Adipocyte (in vitro differentiated cells): ENCODE data around the gene NQO1.

ENCODE experiments used
- DNase-seq: peaks from one replicate; pipeline ENCODE4 v3.0.0-alpha.2; 2015; ENCODE audit warnings: low read depth
- H3K27me3 ChIP-seq: replicated peaks from 2 replicates; pipeline ENCODE4 v1.7.0; 2013; ENCODE audit warnings: mild to moderate bottlenecking, low read length, moderate library complexity; ENCODE audit not compliant: control insufficient read depth, insufficient read depth
- H3K36me3 ChIP-seq: 2 replicates; pipeline ENCODE4 v1.7.0; 2013; ENCODE audit warnings: low read length, mild to moderate bottlenecking, moderate library complexity; ENCODE audit not compliant: control insufficient read depth, insufficient read depth, severe bottlenecking
- H3K4me1 ChIP-seq: 2 replicates; pipeline ENCODE4 v1.7.0; 2013; ENCODE audit warnings: mild to moderate bottlenecking, low read length, moderate library complexity; ENCODE audit not compliant: control insufficient read depth, insufficient read depth
- H3K4me3 ChIP-seq: 2 replicates; pipeline ENCODE4 v1.7.0; 2013; ENCODE audit warnings: mild to moderate bottlenecking, low read length, moderate library complexity
- H3K9ac ChIP-seq: 2 replicates; pipeline ENCODE4 v1.7.0; 2013; ENCODE audit warnings: mild to moderate bottlenecking, low read length, moderate library complexity
- H3K9me3 ChIP-seq: 2 replicates; pipeline ENCODE4 v1.7.0; 2013; ENCODE audit warnings: mild to moderate bottlenecking, low read length, moderate library complexity; ENCODE audit not compliant: control insufficient read depth

NQO1 gene

DNA sequence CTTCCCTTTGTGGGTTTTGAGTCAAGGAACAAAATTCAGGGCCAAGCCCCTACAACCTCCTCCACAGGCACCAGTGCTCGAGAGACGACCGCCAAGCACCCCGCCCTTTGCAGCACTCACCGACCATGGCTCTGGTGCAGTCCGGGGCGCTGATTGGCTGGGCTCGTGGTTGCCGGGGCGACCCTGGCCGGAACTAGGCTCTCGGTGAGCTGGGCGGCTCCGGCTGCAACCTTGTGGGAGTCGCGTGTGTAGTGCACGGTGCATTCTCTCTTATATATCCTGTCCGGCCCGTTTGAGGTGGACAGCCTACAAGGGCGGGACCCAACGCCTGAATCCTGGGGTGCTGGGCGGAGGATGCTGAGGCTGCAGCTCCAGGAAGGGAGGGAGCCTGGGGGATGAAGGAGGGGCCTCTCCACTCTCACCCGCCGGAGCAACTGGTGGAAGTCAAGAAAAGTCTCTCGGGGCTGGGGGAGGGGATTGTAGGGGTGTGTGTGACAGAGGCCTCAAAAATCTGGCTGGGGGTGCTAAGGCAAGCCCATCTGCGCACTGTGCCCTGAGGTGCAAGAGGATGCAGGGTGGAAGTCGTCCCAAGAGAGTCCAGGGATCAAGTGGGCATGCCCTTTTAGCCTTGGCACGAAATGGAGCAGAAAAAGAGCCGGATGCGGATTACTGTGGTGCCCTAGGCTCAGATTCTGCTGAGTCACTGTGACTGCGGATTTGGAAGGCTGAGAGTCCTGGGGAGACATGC is at the start of gene NQO1:
Gene NQO1, minus strand, starts transcription at position 248 of the 748 bp plus-strand sequence. Its CDS starts 121 bp downstream, at position 127.
- no peaks in the 10 kb centered on the region for H3K9me3 ChIP-seq
- H3K4me1 ChIP-seq: peaks cover 33% of the 10 kb centered on the region
- peak within 1 kb of the TSS; percentile 83 for H3K4me3 ChIP-seq
- H3K27me3 ChIP-seq: no peaks in the 10 kb centered on the region
- peak; percentile 98 for DNase-seq
- H3K36me3 ChIP-seq: no peaks in the 10 kb centered on the region
- peak within 1 kb of the TSS; percentile 91 for H3K9ac ChIP-seq

DNA sequence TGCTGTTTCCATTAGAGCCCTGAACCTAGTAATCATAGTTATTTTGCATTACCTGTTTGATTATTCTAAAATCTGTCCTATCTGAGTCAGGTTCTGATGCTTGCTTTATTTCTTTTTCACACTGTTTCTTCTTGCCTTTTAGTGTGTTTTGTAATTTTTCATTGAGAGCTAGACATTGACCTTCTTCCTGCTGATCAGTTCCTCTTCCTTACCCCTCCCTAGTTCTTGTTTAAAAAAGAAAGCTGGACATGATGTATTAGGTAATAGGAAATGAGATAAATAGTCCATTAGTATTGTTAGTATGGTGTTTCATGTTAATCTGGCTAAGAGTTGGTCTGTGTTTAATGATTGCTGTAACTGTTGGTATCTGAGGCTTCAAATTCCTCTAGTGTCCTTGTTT is 49.2 kb upstream of the NQO1 start:
- Histone ChIP-seq H3K36me3 (no peaks in the 10 kb centered on the region), H3K4me1 (peaks cover 7% of the 10 kb centered on the region), H3K9me3 (peaks cover 3% of the 10 kb centered on the region), H3K4me3 (no peak overlapping the region), H3K9ac (no peak overlapping the region), H3K27me3 (no peaks in the 10 kb centered on the region)
- DNase-seq: no peak

DNA sequence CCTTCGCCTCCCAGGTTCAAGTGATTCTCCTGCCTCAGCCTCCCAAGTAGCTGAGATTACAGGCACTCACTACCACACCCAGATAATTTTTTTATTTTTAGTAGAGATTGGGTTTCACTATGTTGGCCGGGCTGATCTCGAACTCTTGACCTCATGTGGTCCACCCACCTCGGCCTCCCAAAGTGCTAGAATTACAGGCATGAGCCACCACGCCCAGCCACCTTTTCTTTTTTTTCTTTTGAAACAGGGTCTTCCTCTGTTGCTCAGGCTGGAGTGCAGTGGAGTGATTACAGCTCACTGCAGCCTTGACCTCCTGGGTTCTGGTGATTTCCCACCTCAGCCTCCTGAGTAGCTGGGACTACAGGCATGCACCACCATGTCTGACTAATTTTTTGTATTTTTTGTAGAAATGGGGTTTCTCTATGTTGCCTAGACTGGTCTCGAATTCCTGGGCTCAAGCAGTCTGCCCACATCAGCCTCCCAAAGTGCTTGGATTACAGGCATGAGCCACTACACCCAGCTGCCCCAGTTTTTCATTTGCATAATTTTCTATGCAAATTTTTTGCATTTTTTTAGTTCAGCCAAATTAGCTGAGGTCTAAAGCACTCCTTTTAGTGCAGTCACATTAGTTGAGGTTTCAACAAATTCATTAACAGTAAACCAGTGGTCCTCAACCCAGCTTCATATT is 47.0 kb upstream of the NQO1 start:
- no peaks in the 10 kb centered on the region for H3K27me3 ChIP-seq
- H3K4me3 ChIP-seq: peak overlapping the region; percentile 61
- H3K9ac ChIP-seq: no peak overlapping the region
- peaks cover 3% of the 10 kb centered on the region for H3K9me3 ChIP-seq
- H3K36me3 ChIP-seq: no peaks in the 10 kb centered on the region
- no peak for DNase-seq
- peaks cover 7% of the 10 kb centered on the region for H3K4me1 ChIP-seq

DNA sequence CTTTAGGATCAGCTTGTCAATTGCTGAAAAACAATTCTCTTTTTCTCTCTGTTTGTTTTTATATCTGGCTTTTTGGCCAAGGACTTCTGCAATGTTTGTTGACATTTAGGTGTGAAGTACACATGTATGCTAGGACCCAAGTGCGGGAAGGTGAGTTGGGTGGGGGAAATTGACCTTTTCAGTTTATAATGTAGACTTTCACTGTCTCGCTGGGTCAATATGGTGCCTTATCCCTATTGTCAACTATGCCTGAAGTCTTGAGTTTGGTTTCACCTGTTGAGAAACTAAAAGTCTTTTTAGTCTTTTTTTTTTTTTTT is 45.2 kb upstream of the NQO1 start:
- Histone ChIP-seq H3K9ac (no peak overlapping the region), H3K4me3 (no peak overlapping the region)
- DNase-seq: no peak

DNA sequence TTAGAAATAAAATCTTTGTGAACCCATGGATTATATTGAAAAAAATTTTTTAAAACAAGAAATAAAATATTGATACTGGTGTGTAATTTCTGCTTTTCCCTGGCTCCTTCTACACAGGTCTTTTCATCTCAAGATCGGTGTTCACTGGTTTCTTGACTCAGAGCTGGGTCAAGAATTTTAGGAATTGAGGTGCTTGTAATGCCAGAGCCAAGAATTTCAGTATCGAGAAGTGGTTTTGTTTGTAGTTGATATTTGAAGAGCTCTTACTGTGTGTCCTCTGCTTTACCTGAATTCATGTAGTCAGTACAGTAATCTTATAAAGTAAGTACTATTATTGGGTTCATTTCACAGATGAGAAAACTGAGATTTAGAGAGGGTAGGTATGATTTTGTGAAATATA is 43.0 kb upstream of the NQO1 start:
- no peak overlapping the region for H3K9ac ChIP-seq
- no peak for DNase-seq
- H3K4me1 ChIP-seq: peaks cover 7% of the 10 kb centered on the region
- no peaks in the 10 kb centered on the region for H3K27me3 ChIP-seq
- H3K4me3 ChIP-seq: no peak overlapping the region
- no peaks in the 10 kb centered on the region for H3K36me3 ChIP-seq
- no peaks in the 10 kb centered on the region for H3K9me3 ChIP-seq

More for the DNA sequence above, 45.2 kb upstream of the NQO1 start:
- Histone ChIP-seq H3K36me3 (no peaks in the 10 kb centered on the region), H3K4me1 (peaks cover 7% of the 10 kb centered on the region), H3K27me3 (no peaks in the 10 kb centered on the region), H3K9me3 (peaks cover 3% of the 10 kb centered on the region)

DNA sequence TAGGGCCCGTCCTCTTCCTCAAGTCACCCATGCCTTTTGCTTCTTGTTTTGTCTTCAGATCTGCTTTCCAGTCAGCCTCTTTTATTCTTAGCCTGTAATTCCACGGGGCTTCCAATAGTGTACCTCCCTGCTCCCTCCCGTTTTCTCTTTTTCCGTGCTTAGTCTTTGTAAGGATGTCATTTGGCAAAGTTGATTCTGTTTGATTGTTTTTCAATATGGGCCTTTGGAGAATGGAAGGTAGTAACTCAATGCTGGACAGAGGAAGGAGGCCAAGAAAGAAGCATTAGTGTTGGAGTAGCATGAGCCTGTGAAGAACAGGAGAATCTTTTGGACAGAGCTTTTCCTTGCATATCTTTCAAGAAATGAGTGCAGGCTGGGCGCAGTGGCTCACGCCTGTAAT is 42.3 kb upstream of the NQO1 start:
- Histone ChIP-seq H3K9me3 (no peaks in the 10 kb centered on the region), H3K4me1 (peaks cover 9% of the 10 kb centered on the region), H3K36me3 (no peaks in the 10 kb centered on the region), H3K4me3 (no peak overlapping the region), H3K27me3 (no peaks in the 10 kb centered on the region), H3K9ac (no peak overlapping the region)
- no peak for DNase-seq

DNA sequence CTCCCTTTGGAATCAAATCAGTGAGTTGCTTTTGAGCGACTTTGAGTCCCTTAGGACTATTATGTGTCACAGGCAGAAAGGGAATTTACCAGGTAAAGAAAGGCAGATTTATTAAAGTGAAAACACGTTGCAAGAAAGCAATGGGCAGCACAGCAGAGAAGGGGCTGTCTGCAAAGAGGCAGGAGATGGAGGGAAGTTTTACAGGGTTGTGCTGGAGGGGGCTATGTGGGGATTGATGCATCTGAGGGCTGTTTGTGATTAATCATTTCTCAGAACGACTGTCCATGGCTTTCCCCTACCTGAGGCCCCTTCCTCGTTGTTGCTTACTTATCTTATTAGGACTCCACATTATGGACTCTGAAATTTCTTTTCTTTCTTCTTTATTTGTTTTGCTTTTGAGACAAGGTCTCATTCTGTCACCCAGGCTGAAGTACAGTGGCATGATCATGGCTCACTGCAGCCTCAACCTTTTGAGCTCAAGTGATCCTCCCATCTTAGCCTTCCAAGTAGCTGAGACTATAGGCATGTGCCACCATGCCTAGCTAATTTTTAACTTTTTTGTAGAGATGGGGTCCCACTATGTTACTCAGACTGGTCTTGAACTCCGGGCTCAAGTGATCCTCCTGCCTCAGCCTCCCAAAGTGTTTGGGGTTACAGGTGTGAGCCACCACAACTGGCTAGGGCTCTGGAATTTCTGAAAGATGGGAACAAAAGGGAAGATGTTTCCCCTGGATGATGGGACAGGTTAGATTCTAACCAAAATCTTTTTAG is 41.3 kb upstream of the NQO1 start:
- Histone ChIP-seq H3K4me3 (no peak overlapping the region), H3K9ac (no peak overlapping the region), H3K27me3 (no peaks in the 10 kb centered on the region), H3K36me3 (no peaks in the 10 kb centered on the region), H3K4me1 (peaks cover 10% of the 10 kb centered on the region), H3K9me3 (no peaks in the 10 kb centered on the region)
- no peak for DNase-seq

DNA sequence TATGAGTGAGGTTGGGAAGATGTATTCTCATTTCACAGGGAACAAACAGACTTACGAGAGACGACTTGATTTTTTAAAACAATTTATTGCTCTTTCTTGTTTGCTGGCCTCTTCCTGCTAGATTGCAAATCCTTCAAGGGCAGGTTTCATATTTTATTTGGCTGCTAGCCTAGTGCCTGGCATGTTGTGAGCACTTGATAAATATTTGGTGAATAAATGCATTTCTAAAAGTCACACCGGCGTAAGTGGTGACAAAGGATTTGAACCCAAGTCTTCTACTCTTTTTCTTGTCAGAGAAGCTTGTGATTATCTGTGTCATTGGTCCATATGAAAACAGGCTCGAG is 37.2 kb upstream of the NQO1 start:
- H3K9me3 ChIP-seq: no peaks in the 10 kb centered on the region
- peak overlapping the region; percentile 98 for H3K4me3 ChIP-seq
- H3K9ac ChIP-seq: peak overlapping the region; percentile 97
- H3K4me1 ChIP-seq: peaks cover 8% of the 10 kb centered on the region
- H3K27me3 ChIP-seq: no peaks in the 10 kb centered on the region
- no peaks in the 10 kb centered on the region for H3K36me3 ChIP-seq
- DNase-seq: peak; percentile 14

DNA sequence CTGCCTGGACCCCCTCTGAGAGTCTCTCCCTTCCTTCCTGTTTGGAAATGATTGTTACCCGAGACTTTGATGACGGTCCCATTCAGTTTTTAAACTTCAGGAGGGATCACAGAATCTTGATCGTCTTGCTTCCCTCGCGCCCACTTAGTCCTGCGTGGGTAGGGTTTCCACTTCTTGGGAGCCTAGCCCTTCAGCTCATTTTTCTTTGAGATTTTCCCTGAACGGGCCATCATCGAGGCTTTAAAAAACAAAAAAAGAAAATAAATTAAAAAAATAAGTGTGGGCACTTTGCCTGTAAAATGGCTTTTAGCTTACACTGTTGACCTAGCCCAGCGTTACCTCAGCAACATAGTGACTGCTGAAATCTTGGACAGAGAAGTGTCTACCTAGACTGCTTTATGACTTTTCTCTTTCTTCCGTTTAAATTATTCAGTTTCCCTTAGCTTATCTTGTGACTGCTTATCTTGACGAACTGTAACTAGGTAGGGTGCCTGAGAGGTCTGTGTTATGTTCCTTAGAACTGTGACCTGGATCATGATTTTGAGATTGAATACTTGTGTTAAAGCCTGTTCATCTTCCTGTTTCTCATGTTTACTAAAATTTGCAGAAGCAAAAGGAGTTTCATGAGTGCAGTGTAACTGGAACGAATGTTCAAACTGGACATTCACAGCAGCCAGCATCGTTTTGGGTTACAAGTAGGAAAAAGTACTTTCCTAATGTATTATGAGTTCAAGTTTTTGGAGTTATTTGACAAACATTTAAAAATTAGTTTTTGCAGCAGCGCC is 36.6 kb upstream of the NQO1 start:
- H3K4me3 ChIP-seq: peak overlapping the region; percentile 98

DNA sequence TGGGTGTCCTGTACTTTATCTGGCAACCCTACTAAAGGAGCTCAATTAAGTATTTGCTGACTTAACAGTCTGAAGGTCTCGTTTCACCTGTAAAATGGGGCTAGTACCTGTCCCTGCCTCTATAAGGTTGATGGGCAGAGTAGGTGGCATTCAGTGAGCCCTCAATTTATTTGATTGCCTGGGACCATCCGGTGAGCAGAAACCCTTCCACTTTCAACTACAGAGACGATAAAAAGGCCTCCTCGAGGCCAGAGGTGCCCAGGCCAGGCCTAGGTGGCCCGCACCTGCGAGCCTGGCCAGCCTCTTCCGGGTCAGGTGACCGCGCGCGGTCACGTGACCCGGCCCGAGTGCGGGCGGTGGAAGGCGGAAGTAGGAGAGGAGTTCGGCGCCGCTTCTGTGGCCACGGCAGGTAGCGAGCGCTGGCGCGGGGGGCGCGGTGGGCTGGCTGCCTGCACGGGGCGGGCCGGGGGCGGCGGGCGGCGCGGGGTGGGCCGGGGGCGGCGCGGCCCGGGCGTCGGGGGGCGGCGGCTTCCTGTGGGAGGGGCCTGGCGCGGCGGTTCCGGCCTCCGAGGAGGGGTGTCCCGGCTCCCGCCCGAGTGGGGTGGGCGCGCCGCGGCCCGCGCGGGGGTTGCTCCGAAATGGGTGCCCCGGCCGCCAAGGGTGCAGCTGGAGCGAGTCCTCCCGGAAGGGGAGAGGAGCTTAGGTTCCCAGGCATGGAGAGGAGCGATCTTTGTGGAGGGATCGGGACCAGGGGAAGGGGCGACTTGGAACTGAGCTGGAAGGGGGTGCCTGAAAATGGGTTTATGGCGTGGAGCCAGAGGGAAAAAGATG is 35.8 kb upstream of the NQO1 start, which contains the start of gene WWP2:
Gene WWP2, plus strand, starts transcription at position 350 of the 831 bp plus-strand sequence. CDS start 24,679 bp downstream, outside the sequence.
- Histone ChIP-seq H3K27me3 (no peaks in the 10 kb centered on the region), H3K9me3 (no peaks in the 10 kb centered on the region), H3K4me1 (peaks cover 8% of the 10 kb centered on the region), H3K36me3 (no peaks in the 10 kb centered on the region), H3K9ac (peak within 1 kb of the TSS; percentile 97), H3K4me3 (peak within 1 kb of the TSS; percentile 98)
- DNase-seq: peak; percentile 83

More for the DNA sequence above, 36.6 kb upstream of the NQO1 start:
- Histone ChIP-seq H3K36me3 (no peaks in the 10 kb centered on the region), H3K27me3 (no peaks in the 10 kb centered on the region), H3K9me3 (no peaks in the 10 kb centered on the region), H3K9ac (peak overlapping the region; percentile 97), H3K4me1 (peaks cover 8% of the 10 kb centered on the region)
- peak; percentile 60 for DNase-seq
